ENCODE measurements around the gene LRRC56. TPM values are rescaled to one million over a fixed set of nuclear protein-coding genes. Genes with fewer than 3 reads are reported as not detected.
"Not testable (repeated sequence)": the region's sequence is repeated elsewhere in the genome, so short reads cannot be mapped to it uniquely, and the experiment has no call there.

LRRC56 gene
- total RNA-seq, 1 experiment from 2014 or later = not detected

GRCh38 chr11:501683-502287 is 35.5 kb upstream of the LRRC56 start:
- DNase-seq (ENCODE audit: low read depth) = no peak

- DNase-seq (ENCODE audit: low read depth) = no peak
Observed at GRCh38 chr11:502288-503178, 34.8 kb upstream of the LRRC56 start.

GRCh38 chr11:503179-503981 is 33.9 kb upstream of the LRRC56 start:
- peak; percentile 6 for DNase-seq (ENCODE audit: low read depth)

DNA sequence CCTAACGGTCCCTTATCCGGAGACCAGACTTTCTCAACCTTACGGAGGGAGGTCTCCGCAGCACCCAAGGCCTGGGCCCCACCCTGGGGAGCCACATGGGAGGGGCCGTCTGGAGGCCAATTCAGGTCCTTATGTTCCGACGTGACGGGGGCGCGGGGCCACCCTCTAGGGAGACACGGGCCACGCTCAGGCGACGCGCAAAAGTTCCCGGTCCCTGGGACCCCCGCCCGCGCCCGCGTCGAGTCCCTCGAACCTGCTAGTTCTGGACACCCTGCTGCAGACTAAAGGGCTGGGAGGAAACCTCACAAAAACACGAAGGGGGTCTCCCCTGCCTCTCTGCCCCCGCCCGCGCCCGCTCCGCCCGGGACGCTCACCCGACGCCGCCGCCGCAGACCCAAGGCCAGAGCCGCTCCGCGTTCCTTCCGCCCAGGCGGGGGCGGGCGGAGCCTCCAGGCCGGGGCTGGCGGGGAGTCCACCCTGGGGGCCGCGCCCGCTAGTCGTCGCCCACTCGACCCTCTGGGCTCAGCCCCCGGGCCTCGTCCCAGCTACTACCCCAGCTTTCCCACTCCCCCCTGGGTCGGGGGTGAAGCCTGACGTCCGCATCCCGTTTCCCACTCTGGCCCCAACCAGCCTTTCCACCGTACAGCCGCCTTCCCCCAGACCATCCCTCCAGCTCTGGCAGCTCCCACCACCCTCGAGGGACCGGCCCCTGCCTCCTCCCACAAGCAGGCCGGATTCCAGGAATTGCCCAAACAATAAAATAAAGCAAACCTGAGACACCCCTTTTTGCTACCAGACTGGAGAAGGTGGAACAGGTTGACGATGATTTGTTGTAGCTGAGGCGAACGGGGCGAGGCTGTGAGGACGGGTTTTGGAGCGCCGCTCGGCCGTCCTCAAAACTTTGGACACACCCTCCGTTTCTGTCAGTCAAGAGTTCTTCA is 33.0 kb upstream of the LRRC56 start:
- DNase-seq (ENCODE audit: low read depth) = no peak

GRCh38 chr11:504994-505344 is 32.4 kb upstream of the LRRC56 start:
- no peak for DNase-seq (ENCODE audit: low read depth)

DNA sequence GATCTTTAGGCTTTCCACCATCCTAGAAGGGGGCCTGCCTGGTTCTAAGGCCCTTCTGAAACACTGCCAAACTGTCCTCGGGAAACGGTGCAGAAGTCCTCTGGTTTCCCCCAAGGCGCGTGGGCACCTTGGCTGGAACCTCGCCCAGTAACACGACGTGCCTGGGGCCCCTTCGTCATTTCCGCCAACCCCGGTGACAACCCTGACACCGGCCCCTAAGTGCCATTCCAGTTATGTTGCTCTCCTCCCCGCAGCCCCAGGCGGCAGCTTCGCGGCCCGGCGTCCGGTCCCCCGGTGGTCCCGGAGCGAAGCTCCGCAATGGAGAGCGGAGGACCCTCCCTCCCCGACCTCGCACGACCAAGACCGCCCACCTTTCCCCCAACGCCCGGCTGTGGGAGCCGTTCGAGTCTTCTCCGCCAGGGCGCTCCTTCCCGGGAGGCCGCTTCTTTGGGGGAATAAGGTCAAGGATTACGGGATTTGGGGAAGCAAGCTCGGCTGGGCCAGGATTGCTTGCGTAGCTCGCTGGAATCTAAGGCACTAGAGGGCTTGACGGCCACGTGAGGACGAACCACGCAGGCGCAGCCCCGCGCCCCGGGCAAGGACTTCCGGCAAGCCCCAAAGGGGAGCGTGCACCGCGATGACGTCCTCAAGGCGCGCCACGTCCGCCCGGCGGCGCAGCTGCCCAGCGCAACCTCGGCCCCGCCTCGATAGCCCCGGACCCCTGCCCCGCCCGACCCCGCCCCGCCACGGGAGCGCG is 30.9 kb upstream of the LRRC56 start:
- DNase-seq (ENCODE audit: low read depth) = peak; percentile 94

DNA sequence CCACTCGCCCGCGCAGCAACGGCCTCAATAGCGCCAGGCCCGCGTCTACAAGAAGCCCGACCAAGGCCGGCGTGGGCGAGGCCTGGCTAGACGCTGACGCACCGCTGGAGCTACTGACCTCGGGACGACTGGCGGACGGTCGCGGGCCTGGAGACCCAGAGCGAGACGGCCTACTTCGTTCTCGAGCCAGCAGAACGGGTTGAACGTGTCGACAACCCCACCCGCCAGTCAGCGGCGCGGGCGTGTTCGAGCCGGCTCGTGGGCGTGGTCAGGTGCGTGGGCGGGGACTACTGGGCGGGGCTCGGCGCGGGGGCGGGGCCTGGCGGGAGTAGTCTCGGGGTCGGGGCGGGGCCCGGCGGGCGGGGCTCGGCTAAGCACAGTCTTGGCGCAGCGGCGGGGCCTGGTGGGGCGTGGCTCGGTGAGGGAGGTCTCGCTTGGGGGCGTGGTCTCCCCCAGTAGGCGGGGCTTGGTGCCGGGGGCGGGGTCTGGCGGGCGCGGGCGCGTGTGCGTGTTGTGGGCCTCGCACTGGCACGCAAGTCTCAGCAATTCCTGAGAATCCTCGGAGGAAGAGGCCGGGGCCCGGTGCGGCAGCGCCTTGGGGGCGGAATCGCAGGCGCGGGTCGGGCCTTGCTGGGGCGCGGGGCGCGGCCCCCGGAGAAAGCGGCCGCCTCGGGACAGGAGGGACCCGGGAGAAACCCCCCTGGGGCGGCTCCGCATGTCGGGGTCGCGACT is 30.2 kb upstream of the LRRC56 start, which contains the start of gene RNH1:
TSS of gene RNH1 (minus strand) at position 248 of the 732 bp plus-strand sequence. CDS start 5,080 bp downstream, outside the sequence.
- DNase-seq (ENCODE audit: low read depth) = peak; percentile 86

DNA sequence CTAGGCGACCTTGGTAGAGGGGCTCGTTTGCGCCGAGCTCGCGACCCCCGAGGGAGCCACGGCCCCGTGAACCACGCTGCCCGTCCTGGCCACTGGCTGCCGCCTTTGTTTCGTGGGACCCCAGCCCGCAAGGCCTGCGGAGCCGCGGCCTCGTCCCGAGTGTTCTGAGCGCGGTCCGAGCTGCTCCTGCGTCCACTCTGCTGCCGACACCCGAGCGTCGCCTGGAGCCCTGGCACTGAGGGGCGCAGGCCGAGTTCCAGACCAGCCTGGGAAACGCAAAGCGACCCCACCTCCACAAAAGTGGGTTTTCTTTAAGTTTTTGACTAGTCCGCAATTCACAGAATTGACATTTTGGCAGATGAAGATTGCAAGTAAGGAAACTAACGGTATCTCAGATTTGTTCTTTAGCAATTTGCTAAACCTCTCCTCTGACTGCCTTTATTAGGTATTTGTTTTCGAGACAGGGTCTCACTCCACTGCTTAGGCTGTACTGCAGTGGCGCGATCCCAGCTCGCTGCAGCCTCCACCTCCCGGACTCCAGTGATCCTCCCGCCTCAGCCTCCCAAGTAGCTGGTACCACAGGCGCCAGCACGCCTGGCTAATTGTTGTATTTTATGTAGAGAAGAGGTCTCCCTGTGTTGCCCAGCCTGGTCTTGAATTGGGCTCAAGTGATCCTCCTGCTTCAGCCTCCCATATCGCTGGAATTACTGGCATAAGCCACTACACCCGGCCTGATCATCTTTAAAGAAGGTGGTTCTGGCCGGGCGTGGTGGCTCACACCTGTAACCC is 29.4 kb upstream of the LRRC56 start:
- peak; percentile 9 for DNase-seq (ENCODE audit: low read depth)

DNA sequence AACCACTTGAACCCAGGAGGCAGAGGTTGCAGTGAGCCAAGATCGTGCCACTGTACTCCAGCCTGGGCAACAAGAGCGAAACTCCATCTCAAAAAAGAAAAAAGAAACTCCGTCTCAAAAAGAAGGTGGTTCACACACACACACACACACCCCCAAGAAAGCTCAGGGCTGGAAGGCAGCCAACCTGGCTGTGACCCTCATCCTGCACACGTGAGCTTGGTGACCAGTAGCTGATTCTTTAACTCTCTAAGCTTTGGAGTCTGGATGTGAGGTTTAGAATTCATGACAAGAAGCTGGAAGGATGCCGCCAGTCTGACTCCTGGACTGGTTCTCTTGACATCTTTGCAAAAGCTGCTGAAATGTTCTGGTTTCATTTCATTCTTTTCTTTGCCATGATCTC is 28.4 kb upstream of the LRRC56 start:
- DNase-seq (ENCODE audit: low read depth) = no peak

DNA sequence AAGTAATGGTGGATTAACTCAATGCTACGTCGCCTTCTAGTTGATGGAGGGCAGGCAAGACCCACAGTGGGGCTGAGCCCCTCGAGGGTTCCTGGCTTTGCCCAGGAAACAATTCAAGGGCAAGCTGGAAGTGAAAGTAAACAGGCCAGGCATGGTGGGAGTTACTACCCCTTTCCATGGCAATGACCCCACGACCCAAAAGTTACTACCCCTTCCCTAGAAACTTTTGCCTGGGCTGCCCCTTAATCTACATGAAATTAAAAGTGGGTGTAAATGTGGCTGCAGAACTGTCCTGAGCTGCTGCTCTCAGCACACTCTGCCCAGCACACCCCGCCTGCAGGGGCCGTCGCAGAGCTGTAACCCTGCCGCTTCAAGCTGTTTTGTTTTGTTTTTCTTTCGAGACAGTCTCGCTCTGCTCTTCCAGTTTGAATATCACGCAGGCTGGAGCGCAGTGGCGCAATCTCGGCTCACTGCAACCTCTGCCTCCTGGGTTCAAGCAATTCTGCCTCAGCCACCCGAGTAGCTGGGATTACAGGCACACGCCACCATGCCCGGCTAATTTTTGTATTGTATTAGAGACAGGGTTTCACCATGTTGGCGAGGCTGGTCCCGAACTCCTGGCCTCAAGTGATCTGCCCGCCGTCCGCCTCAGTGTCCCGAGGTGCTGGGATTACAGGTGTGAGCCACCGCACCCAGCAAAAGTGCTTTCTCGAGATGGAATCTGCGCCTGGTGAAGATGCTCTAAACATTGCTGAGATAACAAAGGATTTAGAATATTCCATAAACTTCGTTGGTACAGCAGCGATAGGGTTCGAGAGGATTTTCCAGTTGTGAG is 24.3 kb upstream of the LRRC56 start:
- no peak for DNase-seq (ENCODE audit: low read depth)

- no peak for DNase-seq (ENCODE audit: low read depth)
Observed at GRCh38 chr11:514606-515005, 22.7 kb upstream of the LRRC56 start.

DNA sequence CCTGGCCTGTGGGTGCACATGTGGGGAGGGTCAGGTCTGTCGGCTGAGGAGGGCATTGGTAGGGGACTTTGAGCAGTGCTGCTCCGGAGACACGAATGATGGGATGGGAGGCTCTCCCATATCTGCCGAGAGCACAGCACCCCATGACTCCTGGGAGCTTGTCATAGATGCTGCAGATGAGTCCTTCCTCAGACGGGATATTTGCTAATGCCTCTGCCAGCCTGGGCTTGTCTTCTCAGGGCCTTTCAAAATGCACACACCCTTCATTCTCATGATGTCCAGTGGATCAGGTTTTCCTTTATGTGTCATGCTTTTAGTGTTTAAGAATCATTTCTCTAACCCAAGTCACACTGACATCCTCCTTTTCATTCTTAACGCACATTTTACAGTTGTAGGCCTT is 22.2 kb upstream of the LRRC56 start:
- DNase-seq (ENCODE audit: low read depth) = no peak

GRCh38 chr11:516400-516799 is 20.9 kb upstream of the LRRC56 start:
- DNase-seq (ENCODE audit: low read depth) = no peak

DNA sequence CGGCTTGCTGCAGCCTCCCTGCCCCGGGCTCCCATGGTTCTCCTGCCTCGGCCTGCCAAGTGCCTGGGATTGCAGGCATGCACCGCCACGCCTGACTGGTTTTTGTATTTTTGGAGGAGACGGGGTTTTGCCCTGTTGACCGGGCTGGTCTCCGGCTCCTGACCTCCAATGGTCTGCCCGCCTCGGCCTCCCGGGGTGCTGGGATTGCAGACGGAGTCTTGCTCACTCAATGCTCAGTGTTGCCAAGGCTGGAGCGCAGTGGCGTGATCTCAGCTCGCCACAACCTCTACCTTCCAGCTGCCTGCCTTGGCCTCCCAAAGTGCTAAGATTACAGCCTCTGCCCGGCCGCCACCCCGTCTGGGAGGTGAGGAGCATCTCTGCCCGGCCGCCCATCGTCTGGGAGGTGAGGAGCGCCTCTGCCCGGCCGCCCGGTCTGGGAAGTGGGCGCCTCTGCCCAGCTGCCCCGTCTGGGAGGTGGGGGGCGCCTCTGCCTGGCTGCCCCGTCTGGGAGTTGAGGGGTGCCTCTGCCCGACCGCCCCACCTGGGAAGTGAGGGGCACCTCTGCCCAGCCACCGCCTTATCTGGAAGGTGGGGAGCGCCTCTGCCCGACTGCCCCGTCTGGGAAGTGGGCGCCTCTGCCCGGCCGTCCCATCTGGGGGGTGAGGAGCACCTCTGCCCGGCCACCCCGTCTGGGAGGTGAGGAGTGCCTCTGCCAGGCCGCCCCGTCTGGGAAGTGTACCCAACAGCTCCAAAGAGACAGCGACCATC is 20.2 kb upstream of the LRRC56 start:
- not testable (repeated sequence) for DNase-seq (ENCODE audit: low read depth)

DNA sequence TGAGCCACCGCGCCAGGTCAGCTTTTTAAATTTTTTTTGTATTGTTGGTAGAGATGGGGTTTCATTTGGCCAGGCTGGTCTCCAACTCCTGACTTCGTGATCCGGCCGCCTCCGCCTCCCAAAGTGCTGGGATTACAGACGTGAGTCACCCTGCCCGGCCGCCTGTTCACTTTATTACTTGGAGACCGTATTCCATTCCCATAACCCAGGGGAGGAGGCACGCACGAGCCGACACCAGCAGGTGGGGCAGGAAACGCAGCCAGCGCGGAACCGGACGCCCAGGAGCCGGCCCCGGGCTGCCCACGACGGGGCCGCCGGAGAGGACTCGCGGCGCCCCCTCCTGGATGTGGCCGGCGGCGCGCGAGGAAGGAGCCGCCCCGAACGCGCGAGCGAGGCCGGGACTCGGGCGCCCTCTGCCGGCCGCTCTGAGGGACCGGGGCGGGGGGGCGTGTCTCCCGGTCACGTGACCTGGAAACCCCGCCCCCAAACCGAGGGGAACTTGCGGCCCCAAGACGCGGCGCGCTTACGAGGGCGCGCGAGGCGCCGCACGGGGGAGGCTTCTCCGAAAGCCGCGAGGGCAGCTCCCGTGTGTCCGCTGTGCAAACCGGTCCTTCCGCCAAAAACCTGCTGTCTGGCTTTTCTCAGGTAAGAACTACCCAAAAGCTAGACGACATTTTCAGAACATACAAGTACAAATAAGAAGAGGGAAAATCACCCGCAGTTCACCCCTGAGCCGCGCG is 18.7 kb upstream of the LRRC56 start:
- DNase-seq (ENCODE audit: low read depth) = peak; percentile 95

DNA sequence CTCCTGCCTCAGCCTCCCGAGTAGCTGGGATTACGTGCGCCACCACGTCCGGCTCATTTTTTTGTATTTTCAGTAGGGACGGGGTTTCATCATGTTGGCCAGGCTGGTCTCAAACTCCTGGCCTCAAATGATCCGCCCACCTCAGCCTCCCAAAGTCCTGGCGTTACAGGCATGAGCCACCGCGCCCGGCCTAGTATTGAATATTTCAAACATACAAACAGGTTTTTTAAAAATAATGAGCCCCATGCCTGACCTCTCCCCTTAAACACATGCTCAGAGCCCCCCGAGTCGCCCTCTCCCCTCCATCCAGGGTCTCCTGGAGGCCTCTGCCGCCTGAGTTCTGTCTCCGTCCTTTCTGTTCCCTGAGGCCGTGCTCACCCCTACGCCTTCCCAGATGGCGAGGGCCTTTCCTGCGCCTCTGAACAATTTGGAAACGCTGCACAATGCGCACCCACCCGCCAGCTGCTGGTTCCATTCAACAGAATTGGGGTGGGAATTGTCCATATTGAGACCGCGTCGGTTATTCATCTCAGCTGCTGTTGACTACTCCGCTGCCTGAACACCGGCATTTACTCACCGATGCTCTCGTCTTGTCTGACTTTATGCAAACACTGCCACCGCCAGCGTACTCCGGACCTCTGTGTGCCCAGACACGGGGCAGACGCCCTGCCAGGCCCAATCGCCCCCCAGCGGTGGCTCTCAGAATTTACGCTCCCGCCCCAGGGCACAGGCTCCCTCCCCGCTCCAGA is 16.7 kb upstream of the LRRC56 start:
- peak; percentile 48 for DNase-seq (ENCODE audit: low read depth)

Measured in RPMI7951 (cell line).